Left renal cortex interstitium (tissue), 4 donors: Measurements from ENCODE around the gene DGKD. TPM values are rescaled to one million over a fixed set of nuclear protein-coding genes. Genes with fewer than 3 reads are reported as not detected.

Source experiments
- DNase-seq, 4 donors: peaks; one replicate each; pipeline ENCODE4 v3.0.0-alpha.2; 2013; ENCODE audit warnings: low read depth in 4 of 4, low spot score in 2 of 4, missing footprints in 1 of 4
- polyA plus RNA-seq, 4 donors: library from polyadenylated mRNA; unstranded; fragments of 120-200 nt; gene quantifications; one replicate each; pipeline ENCODE4 v1.2.1, GENCODE V29; 2013; ENCODE audit not compliant: insufficient read length in 4 of 4

Gene DGKD
- polyA plus RNA-seq, 4 donors = 16.9 to 36.2 (median 26.8) TPM

DNA sequence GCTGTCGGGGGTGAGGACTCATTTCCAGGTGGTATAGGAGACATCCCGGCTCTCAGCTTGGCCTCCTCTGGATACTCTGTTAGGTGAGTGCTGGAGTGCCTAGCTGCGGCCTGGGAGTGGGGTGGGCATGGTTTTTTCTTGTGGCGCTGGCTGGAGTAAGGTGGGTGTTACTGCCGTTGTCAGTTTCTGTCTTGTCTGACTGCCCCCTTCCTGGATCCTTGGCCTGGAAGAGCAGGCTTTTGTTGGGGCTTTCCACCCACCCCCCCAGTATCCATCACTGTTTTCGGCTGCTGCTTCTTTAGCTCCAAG lies 69.2 kb downstream of the DGKD start:
- DNase-seq = no peak

DNA sequence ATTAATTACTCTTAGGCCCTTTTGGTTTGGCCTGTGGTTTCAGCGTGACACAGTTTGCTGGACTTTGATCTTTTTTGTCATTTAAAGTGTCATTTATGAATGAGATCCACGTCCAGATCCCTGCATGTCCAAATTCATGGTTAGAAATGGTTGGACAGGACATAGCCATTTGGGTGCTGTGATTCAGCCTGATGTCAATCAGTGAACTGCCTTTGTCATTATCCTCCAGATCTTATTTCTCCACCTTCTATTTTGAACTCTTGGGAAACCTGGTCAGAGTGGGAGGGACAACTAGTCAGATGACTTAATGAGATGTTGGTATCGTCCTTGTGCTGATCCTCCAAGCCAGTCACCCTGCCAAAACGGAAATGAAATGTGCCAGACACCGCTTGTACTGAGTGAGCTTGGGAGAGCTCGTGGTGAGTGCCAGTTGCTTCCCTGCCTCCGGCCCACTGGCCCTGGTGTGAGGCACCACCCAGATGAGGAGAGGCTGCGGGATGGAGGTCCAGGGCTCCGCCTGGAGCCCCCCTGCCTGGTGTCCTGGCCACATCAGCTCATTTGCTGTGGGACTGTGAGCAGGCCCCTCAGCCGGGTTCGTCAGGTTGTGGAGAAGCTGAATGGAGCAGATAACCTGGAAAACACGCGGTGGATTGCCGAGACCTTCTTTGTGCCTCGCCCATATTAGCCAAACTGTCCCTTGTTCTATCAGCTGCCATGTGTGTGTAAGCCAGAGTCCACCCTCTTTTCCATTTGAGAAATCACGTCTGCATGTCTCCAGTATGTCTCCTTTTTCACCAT lies 70.1 kb downstream of the DGKD start:
- no peak for DNase-seq

GRCh38 chr2:233426619-233427342 lies 72.5 kb downstream of the DGKD start:
- DNase-seq = no peak

DNA sequence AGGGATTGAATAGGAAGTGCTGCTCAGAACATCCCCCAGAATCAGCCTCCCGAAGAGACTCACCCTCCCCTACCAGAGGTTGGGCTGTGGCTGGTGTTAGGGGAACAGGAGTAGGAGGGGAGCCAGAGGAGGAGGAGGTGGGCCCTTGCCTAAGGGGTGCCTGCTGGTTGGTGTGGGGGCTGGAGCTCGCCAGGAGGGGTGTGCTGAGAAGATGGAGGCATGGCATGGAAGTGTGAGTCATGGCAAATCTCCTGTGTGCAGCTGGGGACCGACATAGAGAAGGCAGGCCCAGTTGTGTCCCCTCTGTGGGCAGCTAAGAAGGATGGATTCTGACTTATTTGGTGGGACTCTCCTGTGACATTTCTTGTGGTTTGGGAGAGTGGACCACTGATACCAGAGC lies 73.7 kb downstream of the DGKD start:
- no peak for DNase-seq

- DNase-seq = no peak
Observed at GRCh38 chr2:233428438-233428837, 74.1 kb downstream of the DGKD start.

DNA sequence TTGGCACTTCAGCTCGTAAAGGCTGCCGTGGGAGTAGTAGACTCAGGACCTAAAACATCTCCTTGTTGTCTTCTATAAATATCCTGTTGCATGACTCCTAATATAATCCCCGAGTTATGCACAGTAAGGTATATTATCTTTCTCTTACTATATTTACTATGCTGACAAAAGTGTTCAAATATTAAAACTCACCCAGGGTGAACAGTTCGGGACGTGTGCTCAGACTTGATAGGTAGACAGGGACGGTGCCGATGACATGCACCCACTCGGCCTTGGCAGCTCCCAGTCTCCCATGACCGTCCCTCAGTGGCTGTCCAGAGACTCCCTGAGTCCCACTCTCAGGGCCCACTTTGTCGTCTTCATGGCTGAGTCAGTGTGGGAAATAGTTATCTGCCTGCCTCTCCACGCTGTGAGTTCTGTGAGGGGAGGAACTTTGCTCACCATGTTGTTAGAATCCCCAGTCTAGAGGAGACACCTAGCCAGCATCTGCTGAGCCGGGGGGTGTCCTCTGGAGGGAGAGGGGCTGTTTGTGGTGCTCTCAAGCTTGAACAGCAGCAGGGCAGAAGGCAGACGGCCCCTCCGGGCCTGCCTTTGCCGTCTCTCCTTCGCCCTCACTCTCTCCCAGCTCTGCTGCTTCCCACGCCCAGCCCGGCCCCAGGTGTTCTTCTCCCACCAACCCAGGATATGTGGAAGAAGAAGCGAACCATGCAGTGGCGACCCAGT lies 75.0 kb downstream of the DGKD start:
- no peak for DNase-seq

- no peak for DNase-seq
Observed at GRCh38 chr2:233430081-233430480, 75.8 kb downstream of the DGKD start.

GRCh38 chr2:233430651-233431050 lies 76.4 kb downstream of the DGKD start:
- DNase-seq = no peak

- no peak for DNase-seq
Observed at GRCh38 chr2:233433029-233433428, 78.7 kb downstream of the DGKD start.

GRCh38 chr2:233433794-233434193 lies 79.5 kb downstream of the DGKD start:
- DNase-seq = no peak

- DNase-seq = no peak
Observed at GRCh38 chr2:233434666-233435330, 80.5 kb downstream of the DGKD start.

- no peak for DNase-seq
Observed at GRCh38 chr2:233435436-233436190, 81.3 kb downstream of the DGKD start.

DNA sequence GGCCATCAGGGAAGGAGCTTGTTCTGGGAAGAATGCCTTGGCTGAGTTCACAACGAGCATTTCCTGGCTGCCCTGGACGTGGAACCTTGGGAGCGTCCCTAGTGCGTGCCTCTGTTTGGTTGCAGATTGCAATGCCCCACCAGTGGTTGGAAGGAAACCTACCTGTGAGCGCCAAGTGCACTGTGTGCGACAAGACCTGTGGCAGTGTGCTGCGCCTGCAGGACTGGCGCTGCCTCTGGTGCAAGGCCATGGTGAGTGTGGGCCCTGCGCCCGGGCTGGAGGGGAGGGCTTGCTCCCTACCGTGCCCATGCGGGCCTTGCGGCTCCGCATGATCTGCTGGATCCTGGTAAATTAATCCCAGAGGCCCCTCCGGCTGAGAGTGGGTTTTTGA lies 81.9 kb downstream of the DGKD start:
- DNase-seq = no peak

DNA sequence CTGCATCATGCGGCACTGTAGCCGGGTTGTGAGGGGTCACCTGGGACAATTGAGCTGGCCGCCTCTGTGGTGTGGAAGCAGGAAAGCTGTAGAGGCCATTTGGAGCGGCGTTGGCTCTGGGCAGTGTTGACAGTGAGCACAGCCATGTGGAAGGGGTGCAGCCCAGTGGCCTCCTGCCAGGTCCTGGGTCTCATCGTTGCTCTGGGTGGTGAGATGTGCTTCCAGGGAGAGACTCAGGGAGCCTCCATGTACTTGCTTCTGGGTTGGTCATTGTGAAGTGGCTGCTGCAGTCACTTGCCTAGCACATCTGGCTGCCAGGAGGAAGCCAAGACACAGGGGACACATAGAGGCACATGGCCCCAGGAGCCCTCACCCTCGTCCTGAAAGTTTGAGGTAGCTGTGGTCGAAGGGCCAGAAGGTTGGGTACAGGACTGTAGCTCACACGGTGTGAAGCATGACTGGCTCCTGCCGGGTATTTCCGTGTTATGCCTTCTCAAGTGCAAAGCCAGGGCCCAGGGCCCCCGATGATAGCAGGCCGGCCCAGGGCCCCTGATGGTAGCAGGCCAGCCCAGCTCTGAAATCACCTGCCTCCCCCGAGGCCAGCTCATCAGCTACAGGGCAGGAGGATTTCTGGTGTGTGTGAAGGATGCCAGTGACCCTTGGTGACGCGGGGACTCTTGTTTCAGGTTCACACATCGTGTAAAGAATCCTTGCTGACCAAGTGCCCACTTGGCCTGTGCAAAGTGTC lies 82.6 kb downstream of the DGKD start:
- DNase-seq = no peak

GRCh38 chr2:233437439-233437955 lies 83.2 kb downstream of the DGKD start:
- DNase-seq = no peak

DNA sequence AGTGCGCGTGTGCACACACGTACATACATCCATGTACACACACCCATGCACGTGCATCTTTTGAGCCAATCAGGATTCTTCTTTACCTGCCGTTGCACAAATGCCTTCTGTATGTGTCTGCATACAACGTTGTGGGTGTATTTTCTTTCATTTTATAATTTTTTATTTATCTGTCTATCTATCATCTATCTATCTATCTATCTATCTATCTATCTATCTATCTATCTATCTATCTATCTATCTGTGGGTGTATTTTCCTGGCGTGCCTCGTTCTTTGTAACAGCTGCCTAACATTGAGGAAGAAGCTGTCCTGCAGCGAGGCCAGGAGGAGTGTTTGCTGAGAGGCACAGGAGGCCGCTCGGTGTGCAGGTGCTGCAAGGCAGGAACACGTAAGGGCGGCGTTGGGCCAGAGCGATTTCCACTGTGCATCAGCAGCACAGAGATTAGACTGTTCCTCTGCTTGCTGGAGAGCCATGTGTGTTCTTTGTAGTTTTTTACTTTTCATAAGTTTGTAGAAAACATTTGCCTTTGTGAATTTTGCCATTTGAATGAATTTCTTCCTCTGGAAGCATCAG lies 84.4 kb downstream of the DGKD start:
- no peak for DNase-seq

GRCh38 chr2:233439191-233439590 lies 84.9 kb downstream of the DGKD start:
- DNase-seq = no peak

DNA sequence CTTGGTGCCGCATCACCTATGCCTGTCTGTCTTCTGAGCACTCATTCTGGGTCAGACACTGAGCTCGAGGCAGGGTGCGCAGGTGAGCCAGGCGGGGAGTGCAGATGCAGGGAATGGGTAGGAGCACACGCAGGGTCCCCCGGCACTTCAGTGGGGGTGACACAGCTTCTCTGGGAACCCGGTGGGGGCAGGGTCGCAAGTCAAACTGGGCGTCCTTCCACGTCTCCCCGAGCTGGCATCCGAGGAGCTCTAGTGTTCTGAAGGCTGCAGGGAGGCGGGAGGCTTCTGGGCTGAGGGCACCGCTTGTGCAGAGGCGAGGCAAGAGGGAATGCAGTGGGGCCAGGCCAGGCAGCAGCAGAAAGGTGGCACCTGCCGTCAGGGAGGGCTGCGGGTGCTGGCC lies 86.0 kb downstream of the DGKD start:
- no peak for DNase-seq

- no peak for DNase-seq
Observed at GRCh38 chr2:233440714-233441113, 86.4 kb downstream of the DGKD start.
